HG03135 (cell line): Measurements from ENCODE around the gene RAB33B.
"Not testable (repeated sequence)": the region's sequence is repeated elsewhere in the genome, so short reads cannot be mapped to it uniquely, and the experiment has no call there.

Source experiments
- ATAC-seq: cut with Tn5 transposase; IDR thresholded peaks from one replicate; pipeline ENCODE4 v1.9.1; 2021; ENCODE audit warnings: mild to moderate bottlenecking, moderate library complexity; ENCODE audit not compliant: unreplicated experiment

The RAB33B gene

GRCh38 chr4:139461022-139461628 is 7.2 kb downstream of the RAB33B start:
- no peak for ATAC-seq

GRCh38 chr4:139464512-139464911 is 10.6 kb downstream of the RAB33B start:
- not testable (repeated sequence) for ATAC-seq

GRCh38 chr4:139465922-139466321 is 12.0 kb downstream of the RAB33B start:
- ATAC-seq: no peak

DNA sequence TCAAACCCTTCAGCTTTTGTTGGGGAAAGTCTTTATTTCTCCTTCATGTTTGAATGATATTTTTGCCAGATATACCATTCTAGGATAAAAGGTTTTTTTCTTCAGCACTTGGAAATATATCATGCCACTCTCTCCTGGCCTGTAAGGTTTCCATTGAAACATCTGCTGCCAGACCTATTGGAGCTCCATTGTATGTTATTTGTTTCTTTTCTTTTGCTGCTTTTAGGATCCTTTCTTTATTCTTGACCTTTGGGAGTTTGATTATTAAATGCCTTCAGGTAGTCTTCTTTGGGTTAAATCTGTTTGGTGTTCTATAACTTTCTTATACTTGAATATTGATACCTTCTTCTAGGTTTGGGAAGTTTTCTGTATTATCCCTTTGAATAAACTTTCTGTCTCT is 14.8 kb downstream of the RAB33B start:
- ATAC-seq: not testable (repeated sequence)

DNA sequence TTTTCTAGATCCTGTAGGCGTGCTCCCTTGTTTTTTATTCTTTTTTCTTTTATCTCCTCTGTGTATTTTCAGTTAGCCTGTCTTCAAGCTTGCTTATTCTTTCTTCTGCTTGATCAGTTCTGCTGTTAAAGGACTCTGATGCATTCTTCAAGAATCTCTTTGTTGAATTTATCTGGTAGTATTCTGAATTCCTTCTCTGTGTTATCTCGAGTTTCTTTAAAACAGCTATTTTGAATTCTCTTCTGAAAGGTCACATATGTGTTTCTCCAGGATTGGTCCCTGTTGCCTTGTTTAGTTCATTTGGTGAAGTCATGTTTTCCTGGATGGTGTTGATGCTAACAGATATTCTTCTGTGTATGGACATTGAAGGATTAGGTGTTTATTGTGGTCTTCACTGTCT is 15.3 kb downstream of the RAB33B start:
- no peak for ATAC-seq

- ATAC-seq: no peak
These were observed 15.9 kb downstream of the RAB33B start for GRCh38 chr4:139469869-139470268.

DNA sequence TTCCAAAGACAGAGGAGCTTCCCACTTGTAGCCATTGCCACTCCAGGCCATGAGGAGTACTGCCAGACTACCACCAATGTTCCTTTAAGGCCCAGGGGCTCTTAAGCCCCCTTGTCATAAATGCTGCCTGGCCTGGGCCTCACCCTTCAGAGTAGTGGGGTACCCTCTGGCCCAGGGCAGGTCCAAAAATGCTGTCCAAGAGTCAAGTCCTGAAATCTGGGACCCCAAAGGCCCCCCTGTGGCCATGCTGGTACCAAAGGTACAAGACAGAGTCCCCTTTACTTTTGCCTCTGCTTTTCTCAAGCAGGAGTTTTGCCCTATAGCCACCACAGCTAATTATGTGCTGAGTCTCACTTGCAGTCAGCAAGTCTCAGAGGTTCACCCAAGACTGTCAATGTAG is 16.4 kb downstream of the RAB33B start:
- ATAC-seq: no peak

- no peak for ATAC-seq
These were observed 17.2 kb downstream of the RAB33B start for GRCh38 chr4:139470997-139471665.

DNA sequence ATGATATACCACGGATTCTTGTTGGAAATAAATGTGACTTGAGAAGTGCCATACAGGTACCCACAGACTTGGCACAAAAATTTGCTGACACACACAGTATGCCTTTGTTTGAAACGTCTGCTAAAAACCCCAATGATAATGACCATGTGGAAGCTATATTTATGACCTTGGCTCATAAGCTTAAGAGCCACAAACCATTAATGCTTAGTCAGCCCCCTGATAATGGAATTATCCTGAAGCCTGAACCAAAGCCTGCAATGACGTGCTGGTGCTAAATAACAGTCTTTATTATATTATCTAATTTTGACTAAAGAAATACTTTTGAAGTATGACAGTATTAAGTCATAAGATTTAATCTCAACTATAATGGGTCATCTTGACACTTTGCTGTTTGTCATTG is 18.9 kb downstream of the RAB33B start:
- ATAC-seq: no peak

- ATAC-seq: no peak
These were observed 22.4 kb downstream of the RAB33B start for GRCh38 chr4:139476363-139476762.

GRCh38 chr4:139481465-139481864 is 27.5 kb downstream of the RAB33B start:
- ATAC-seq: no peak

DNA sequence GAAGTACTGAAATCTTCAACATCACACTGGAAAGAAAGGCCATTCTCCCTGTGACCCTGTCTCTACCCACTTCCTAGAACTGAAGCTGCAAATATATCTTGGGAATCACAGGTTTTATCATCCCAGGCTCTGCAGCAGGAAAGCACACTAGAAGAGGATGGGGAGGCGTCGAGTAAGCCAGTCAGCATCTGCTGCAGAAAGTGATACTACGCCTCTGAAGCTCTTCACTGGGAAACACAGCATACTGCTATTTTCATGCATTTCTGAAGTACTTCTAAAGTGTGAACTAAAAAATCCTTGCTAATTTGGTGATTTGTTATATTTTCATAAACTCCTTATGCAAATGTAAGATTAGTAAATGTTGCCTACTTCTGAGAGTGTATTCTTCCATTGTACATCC is 29.1 kb downstream of the RAB33B start:
- ATAC-seq: no peak

DNA sequence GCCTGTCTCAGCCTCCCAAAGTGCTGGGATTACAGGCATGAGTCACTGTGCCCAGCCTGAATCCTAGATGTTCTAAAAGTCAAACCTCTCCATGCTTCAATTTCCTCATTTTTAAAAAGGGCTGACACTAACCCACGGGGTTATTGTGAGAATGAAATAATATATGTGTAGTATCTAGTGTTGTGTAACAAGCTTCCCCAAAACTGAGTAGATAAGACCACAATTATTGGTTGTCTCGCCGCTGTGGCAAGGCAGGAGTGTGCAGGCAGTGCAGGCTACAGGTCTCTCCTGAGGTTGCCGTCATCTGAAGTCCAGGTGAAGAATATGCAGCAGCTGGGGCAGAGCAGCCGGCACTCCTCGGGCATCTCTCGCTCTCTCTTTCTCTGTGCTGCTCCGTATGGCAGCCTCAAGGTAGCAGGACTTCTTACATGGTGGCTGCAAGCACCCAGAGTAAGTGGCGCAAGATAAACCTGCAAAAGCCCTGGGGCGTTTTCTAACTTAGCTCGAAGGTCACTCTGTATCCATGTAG is 30.9 kb downstream of the RAB33B start:
- no peak for ATAC-seq

- no peak for ATAC-seq
These were observed 34.5 kb downstream of the RAB33B start for GRCh38 chr4:139488442-139488841.

GRCh38 chr4:139489638-139490037 is 35.7 kb downstream of the RAB33B start:
- no peak for ATAC-seq

GRCh38 chr4:139492429-139492828 is 38.5 kb downstream of the RAB33B start:
- ATAC-seq: no peak

DNA sequence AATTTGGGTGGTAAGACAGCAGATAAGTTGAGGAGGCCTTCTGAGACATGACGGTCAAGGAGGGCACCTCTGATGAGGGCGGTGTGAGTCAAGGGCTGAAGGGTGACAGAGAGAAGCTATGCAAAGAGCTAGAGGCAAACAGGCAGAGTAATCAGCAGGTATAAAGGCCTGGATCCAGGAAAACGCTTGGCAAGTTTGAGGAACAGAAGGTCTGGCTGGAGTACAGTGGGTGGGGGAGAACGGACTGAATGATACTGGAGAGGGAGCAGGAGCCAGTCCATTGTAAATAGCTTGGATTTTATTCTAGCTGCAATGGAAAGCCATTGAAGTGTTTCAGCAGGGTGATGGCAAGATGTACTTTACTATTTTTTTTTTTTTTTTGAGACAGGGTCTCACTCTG is 39.3 kb downstream of the RAB33B start:
- no peak for ATAC-seq

DNA sequence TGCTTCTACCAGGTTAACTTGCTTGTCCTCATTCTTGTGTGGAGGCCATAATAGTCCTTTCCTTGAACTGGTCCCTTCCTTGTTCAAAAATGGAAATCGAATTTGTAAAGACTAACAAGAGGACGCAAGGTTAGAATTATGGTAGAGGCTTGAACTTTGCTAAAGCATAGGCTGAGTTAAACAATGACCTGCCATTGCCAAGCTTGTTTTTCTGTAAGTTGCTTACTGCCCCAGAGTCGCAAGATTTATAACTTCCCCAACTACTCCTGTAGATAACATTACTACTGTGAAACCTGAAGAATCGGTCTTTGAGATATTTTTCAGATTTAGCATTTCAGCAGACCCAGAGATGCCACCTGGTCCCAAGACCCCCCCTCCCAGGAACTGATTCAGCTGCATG is 45.3 kb downstream of the RAB33B start:
- no peak for ATAC-seq

GRCh38 chr4:139501117-139501516 is 47.2 kb downstream of the RAB33B start:
- no peak for ATAC-seq

GRCh38 chr4:139501527-139501926 is 47.6 kb downstream of the RAB33B start:
- ATAC-seq: no peak

DNA sequence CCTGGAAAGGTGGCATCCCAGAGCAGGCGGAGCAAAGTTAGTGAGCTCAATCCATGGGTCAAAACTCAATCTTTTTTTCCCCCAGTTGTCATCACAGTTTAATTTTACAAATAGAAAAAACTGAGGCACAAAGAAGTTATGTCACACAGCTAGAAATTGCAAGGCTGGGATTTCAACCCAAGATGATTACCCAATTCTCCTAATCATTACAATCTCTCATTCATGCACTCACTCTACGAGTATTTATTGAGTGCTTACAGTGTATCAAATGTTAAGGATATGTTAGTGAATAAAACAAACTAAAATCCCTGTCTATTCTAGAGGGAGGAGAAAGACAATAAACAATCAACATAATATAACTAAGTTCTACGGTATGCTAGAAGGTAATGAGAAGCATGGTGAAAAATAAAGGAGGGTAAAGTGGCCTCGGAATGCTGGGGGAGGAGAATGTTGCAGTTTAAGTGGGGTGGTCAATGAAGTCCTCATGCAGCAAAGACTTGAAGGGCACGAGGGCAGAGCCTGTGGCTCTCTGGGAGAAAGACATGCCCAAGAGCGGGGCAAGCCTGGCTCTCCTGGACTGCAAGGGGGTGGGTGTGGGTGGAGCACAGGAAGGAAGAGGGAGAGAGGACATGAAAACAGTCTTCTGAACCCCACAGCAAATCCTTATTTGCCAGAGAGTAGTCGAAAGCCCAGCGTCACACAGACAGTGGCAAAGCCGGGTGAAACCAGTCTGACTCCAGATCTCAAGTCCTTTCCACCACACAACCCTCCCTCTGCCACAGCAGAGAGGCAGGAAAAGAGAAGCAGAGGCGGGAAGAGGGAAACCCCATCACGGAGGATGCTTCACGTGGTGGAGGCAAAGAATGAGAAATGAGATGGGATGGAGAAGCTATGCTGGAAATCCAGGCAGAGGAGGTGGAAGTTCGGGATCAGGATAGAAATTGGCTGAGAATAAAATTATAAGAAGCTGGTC is 48.3 kb downstream of the RAB33B start:
- ATAC-seq: no peak
